Endothelial cell of umbilical vein (primary cell): Measurements from ENCODE around the gene ANAPC5.

Experiments used
- EZH2 ChIP-seq: IDR thresholded peaks from 2 replicates; pipeline ENCODE4 v1.6.1; 2012; ENCODE audit warnings: borderline replicate concordance, low read depth, mild to moderate bottlenecking, moderate library complexity, low read length, inconsistent platforms; ENCODE audit not compliant: severe bottlenecking
- FOS ChIP-seq: IDR thresholded peaks from 2 replicates; pipeline ENCODE4 v1.6.1; 2011; ENCODE audit warnings: mild to moderate bottlenecking, low read length, moderate library complexity, borderline replicate concordance; ENCODE audit not compliant: insufficient read depth
- GATA2 ChIP-seq: IDR thresholded peaks from 2 replicates; pipeline ENCODE4 v1.7.0; 2011; ENCODE audit warnings: low read depth, mild to moderate bottlenecking, moderate library complexity, mixed read lengths, low read length; ENCODE audit not compliant: insufficient read length, insufficient read depth
- MYC ChIP-seq: IDR thresholded peaks from one replicate; pipeline ENCODE4 v1.6.1; 2011; ENCODE audit warnings: mild to moderate bottlenecking, low read depth, low read length
- POLR2A ChIP-seq: IDR thresholded peaks from 2 replicates; pipeline ENCODE4 v1.6.1; 2012; ENCODE audit warnings: low read depth, mild to moderate bottlenecking, control low read depth, low read length
- POLR2AphosphoS5 ChIP-seq: IDR thresholded peaks from 2 replicates; pipeline ENCODE4 v1.6.1; 2012; ENCODE audit warnings: low read depth, mild to moderate bottlenecking, control low read depth, low read length, moderate library complexity; ENCODE audit not compliant: insufficient read depth
- TF ChIP-seq, protein P1 (sequence below), 2 donors: IDR thresholded peaks; 1 replicate in 1 of 2; 2 replicates in 1 of 2; pipeline ENCODE4 v1.5.1; 2011; ENCODE audit warnings: low read length in 2 of 2, mild to moderate bottlenecking in 2 of 2, moderate library complexity in 2 of 2, control low read depth in 1 of 2, inconsistent platforms in 1 of 2, low read depth in 1 of 2; ENCODE audit not compliant: insufficient read depth in 1 of 2; ENCODE audit errors: extremely low read depth in 1 of 2
- TF ChIP-seq, protein P2 (sequence below): IDR thresholded peaks from 2 replicates; pipeline ENCODE4 v1.6.1; 2011; ENCODE audit not compliant: insufficient read depth, insufficient read length

DNA sequence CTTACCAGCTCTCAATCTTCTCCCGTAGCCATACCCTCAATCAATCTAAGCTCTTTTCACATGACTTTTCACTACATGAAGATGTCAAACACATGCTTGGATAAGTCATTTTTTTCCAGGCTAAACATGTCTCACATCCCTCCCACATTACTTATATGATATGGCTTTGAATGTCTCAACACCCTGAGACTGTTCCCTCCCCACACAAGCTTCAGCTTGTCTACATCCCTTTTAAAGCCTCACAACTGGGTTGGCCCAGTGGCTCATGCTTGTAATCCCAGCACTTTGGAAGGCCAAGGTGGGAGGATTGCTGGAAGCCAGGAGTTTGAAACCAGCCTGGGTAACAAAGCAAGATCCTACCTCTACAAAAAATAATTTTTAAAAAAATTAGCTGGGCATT is 18.5 kb downstream of the ANAPC5 start:
- TF ChIP-seq, protein P1, sequence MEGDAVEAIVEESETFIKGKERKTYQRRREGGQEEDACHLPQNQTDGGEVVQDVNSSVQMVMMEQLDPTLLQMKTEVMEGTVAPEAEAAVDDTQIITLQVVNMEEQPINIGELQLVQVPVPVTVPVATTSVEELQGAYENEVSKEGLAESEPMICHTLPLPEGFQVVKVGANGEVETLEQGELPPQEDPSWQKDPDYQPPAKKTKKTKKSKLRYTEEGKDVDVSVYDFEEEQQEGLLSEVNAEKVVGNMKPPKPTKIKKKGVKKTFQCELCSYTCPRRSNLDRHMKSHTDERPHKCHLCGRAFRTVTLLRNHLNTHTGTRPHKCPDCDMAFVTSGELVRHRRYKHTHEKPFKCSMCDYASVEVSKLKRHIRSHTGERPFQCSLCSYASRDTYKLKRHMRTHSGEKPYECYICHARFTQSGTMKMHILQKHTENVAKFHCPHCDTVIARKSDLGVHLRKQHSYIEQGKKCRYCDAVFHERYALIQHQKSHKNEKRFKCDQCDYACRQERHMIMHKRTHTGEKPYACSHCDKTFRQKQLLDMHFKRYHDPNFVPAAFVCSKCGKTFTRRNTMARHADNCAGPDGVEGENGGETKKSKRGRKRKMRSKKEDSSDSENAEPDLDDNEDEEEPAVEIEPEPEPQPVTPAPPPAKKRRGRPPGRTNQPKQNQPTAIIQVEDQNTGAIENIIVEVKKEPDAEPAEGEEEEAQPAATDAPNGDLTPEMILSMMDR (IDR thresholded peaks at IDR 0.05; ENCODE audit: extremely low read depth in 1 of 2, insufficient read depth in 1 of 2, low read depth in 1 of 2, low read length in 2 of 2) = no peak
- TF ChIP-seq POLR2A = no peak
- no peak for TF ChIP-seq POLR2AphosphoS5
- TF ChIP-seq MYC = no peak
- TF ChIP-seq, protein P2, sequence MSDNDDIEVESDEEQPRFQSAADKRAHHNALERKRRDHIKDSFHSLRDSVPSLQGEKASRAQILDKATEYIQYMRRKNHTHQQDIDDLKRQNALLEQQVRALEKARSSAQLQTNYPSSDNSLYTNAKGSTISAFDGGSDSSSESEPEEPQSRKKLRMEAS = no peak
- no peak for TF ChIP-seq EZH2
- no peak for TF ChIP-seq FOS
- TF ChIP-seq GATA2 = no peak
